GM18526 (cell line): ENCODE data around the gene XRCC1.

Experiments
- POLR2A ChIP-seq: IDR thresholded peaks from 3 replicates; pipeline ENCODE4 v1.6.1; 2011; ENCODE audit not compliant: insufficient read length; ENCODE audit errors: extremely low read depth

Gene XRCC1

GRCh38 chr19:43502419-43502976 is 72.8 kb downstream of the XRCC1 start:
- no peak for TF ChIP-seq POLR2A

- no peak for TF ChIP-seq POLR2A
Measured at GRCh38 chr19:43501661-43502418, 73.5 kb downstream of the XRCC1 start.

DNA sequence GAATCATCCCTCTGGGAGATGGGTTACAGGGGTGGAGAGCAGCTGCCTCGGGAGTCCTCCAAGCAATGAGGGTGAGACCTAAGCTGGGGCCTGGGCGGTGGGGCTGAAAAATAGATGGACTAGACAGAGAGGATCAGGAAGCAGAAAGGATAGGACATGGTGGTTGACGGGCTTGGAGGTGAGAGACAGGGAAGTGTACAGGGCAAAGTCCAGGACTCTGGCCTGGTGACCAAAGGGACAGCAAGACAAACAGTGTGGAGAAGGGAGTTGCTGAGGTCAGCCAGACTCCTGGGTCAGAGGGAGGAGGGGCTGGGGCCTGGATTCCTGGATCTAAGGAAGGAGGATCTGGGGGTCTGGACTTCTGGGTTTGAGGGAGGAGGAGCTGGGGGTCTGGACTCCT is 76.3 kb downstream of the XRCC1 start:
- no peak for TF ChIP-seq POLR2A

DNA sequence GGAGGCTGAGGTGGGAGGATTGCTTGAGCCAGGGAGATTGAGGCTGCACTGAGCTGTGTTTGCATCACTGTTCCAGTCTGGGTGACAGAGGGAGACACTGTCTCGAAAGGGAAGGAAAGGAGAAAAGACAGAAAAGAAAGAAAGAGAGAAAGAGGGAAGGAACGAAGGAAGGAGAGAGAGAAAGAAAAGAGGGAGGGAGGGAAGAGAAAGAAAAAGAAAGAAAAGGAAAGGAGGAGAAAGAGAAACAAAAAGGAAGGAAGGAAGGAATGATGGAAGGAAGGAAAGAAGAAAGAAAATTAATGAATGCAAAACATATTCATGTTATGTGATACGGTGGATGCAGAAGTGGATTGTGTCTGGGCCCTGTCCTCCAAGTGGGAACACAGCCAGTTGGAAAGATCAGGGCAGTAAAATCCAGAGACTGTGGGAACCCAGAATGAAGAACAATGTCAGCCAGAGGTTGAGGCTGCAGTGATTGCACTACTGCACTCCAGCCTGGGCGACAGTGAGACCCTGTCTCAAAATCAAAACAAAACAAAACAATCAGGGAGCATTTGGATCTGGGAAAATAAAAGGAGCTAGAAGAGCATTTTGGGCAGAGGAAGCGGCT is 77.0 kb downstream of the XRCC1 start:
- no peak for TF ChIP-seq POLR2A

DNA sequence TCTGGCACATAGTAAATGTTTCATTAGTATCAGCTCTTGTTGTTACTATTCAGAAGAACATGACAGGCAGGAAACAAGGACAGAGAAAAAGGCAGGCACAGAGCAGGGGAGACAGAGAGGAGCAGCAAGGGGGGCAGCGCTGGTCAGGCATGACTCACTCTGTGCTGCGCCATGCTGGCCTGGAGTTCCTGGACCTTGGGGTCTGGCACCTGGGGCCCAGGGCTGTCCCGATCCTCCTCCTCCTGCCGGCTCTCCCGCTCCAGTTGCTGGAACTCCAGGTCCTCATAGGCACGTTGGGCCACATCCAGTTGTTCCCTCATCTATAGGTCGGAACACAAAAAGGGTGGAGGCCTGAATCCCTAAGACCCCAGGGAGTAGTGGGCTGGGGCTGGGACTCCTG is 78.4 kb downstream of the XRCC1 start:
- no peak for TF ChIP-seq POLR2A

GRCh38 chr19:43495082-43495481 is 80.2 kb downstream of the XRCC1 start:
- no peak for TF ChIP-seq POLR2A
